Measurements from ENCODE around the gene TNS3. TPM values are rescaled to one million over a fixed set of nuclear protein-coding genes. Genes with fewer than 3 reads are reported as not detected.

TNS3 gene
- total RNA-seq, 2 experiments from 2014 or later = 0.12 to 0.52 TPM

DNA sequence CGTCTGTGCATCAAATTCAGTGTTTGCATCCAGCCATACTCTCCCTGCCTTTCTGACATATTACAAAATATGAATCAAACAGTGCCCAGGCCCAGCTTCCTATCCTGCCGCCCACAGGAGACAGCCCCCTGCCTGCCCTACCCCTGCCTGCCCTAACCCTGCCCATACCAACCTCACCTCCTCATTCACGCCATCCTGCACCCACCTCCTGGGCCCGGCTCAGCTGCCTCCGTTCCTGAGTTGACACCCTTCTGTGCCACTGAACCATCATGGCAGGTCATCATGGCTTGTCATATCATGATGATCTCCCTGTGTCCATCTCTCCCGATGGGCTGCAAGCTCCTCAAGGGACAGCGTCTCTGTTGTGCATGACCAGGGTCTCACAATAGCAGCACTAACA, 72.3 kb downstream of the TNS3 start:
- no peaks in the 10 kb centered on the region for H3K36me3 Mint-ChIP-seq
- H3K27ac Mint-ChIP-seq = no peak overlapping the region
- H3K27me3 Mint-ChIP-seq = no peaks in the 10 kb centered on the region
- no peak overlapping the region for H3K4me3 Mint-ChIP-seq
- H3K9me3 Mint-ChIP-seq = no peaks in the 10 kb centered on the region
- H3K4me1 Mint-ChIP-seq = no peaks in the 10 kb centered on the region
- DNase-seq = no peak

DNA sequence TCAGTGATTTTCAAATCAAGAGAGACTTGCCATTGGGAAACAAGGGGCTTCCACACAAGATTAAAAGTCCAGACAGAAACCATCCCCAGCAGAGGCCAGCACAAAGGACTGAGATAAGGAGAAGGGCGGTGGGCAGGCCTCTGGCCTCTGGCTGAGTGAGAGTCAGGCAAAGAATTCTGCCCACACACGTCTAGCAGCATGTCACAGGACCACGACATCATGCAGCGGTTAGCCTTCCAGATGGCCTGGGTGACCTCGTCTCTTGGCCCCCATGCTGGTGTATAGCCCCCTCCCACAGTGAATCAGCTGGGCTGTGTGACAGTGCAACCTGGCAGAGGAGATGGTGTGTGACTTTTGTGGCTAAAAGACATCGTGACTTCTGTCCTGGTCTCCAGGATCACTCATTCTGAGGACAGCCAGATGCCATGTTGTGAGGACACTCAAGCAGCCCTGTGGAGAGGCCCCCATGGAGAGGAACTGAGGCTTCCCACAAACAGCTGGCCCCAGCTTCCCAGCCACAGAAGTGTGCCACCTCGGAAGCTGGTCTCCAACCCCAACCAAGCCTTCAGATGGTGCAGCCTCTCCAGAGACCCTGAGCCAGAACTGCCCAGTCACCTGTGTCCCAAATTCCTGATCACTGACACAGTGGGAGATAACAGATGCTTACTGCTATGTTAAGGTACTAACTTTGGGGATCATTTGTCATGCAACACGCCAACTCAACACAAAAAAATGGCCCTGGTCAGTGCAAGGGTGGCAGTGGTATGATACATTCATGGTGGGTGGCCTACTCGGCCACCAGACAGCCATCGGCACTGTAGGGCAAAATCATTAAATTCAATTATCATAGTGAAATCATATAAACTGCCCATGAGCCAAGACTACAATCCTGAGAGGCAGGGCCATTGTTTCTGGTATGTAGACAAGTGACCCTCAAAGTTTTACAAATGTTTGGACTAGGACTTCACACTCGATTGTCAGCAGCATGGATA, 73.2 kb downstream of the TNS3 start:
- H3K4me1 Mint-ChIP-seq = no peaks in the 10 kb centered on the region
- H3K36me3 Mint-ChIP-seq = no peaks in the 10 kb centered on the region
- no peak overlapping the region for H3K4me3 Mint-ChIP-seq
- H3K27me3 Mint-ChIP-seq = no peaks in the 10 kb centered on the region
- DNase-seq = no peak
- no peak overlapping the region for H3K27ac Mint-ChIP-seq
- H3K9me3 Mint-ChIP-seq = no peaks in the 10 kb centered on the region

DNA sequence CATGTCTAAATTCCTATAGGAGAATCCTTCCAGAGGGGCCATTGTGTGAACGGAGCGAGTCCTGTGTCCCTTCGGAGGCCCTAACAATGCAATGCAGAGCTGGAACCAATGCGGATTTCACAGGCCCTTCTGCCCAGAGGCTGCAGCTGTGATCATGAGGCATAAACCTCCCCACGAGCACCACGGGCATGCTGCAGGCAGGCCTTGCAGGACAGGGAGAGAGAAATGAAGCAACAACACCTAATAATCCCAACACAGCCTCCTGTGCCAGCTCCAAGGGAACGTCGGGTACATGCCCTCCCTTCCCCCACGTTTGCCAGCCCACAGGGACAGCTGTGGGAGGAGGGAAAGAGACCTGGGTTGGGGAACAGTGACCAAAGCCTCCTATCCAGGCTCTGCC, 74.4 kb downstream of the TNS3 start:
- no peaks in the 10 kb centered on the region for H3K9me3 Mint-ChIP-seq
- no peaks in the 10 kb centered on the region for H3K36me3 Mint-ChIP-seq
- no peak overlapping the region for H3K27ac Mint-ChIP-seq
- H3K27me3 Mint-ChIP-seq = no peaks in the 10 kb centered on the region
- H3K4me3 Mint-ChIP-seq = no peak overlapping the region
- no peak for DNase-seq
- no peaks in the 10 kb centered on the region for H3K4me1 Mint-ChIP-seq

DNA sequence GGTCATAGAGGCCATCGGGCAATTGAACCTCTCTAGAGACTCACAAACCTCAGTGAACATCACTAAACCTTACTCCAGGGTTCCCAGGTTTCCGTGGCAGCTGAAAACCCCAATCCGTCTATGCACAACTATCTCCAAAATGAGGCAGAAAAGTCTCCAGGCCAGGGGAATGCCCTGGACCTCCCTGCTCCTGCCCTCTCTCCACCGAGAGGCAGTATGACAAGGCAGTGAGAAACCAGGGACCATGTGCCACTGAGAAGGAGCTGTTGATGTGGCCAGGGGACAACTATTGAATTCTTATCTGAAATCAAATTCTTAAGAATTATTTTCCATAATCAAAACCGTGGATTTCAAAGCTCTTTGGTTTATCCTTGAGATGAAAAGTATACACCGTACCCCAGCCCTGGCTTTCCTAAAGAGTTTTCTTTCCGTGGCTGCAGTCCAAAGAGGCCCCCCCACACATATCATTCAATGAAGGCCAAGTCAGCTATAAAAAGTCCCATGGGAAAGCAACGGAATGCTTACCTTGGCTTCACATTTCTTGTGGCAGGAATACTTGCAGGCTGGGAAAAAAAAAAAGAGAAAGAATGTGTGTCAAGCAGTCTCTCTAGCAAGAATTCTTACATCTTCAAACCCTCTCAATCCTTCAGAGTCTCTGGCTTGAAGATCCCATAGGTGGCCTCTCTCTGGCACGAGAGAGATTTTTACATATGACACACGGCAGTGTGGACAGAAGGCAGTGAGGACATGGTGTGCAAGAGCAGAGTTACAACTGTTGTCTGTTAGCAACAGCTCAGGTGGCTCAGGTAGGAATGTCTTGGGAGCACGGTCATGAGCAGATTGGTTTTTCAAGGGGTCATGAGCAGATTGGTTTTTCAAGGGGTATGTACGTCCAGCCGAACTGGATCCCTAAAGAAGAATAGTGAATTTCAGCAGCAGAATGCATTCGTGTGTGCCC, 75.2 kb downstream of the TNS3 start:
- Mint-ChIP-seq H3K9me3 (no peaks in the 10 kb centered on the region), H3K4me1 (no peaks in the 10 kb centered on the region), H3K4me3 (no peak overlapping the region)

DNA sequence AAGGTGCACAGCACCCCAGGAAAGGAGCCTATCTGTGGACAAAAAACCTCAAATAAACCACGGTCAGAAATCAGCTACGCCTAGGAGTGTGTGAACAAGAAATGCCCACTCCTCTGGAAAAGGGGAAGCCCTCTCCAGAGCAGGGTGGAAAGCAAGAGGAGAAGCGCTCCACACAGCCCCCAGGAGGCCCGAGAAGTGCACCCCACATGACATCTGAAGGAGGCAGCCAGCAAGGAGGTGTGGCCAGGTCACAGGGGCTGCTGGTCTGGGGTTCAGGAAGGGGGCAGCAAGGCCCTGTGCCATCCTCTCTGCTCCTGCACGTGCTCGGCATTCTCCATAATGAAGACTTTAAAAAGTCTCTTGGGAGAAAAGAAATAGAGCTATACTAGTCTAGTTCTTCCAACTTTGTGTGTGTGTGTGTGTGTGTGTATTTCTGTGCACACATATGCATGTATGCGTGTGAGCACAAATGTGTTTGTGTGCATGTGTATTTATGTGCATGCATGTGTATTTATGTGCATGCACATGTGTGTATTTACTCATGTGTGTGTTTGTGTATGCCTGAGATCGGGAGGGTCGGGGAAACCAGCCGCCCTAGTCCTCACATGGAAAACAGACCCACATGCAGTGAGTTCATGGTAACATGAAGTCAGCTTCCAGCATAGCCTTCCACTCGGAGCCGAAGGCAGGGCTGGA, 76.5 kb downstream of the TNS3 start:
- H3K27me3 Mint-ChIP-seq = no peaks in the 10 kb centered on the region
- H3K4me3 Mint-ChIP-seq = no peak overlapping the region
- DNase-seq = no peak
- no peaks in the 10 kb centered on the region for H3K9me3 Mint-ChIP-seq
- H3K27ac Mint-ChIP-seq = no peak overlapping the region
- no peaks in the 10 kb centered on the region for H3K4me1 Mint-ChIP-seq
- no peaks in the 10 kb centered on the region for H3K36me3 Mint-ChIP-seq

More for the DNA sequence above, 75.2 kb downstream of the TNS3 start:
- DNase-seq = no peak
- Mint-ChIP-seq H3K27me3 (no peaks in the 10 kb centered on the region), H3K36me3 (no peaks in the 10 kb centered on the region), H3K27ac (no peak overlapping the region)

DNA sequence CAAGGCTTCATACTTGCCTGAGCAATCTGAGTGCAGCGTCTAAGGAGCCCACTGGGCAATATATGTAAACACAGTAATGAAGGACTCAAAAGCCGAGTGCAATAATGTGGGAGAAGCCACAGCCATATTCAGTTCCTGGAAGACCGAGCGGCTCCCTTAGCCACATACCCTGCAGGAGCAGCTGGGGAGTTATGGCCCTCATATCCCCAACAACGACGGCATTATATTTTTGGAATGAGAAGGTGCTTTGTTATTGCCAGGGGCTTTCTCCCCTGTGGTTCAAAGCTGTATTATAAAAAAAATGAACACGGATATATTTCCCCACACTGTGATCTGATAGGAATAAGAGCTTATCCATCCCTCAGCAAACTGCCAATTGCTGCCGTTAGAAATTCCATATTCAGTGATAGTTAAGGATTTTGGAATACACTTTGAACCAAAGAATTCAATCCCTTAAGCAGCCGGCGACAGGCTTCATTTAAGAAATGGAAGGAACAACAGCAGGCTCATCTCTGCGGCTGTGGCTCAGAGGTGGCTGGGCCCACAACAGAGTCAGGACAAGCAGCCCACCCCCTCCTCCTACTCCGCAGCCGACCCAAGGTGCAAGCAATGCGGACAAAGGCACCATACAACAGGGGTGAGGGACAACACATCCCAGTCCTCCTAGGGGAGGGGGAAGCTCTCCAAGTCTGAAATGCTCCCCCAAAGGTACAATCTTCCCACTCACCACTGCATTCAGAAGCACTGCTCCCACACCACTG, 77.2 kb downstream of the TNS3 start:
- H3K9me3 Mint-ChIP-seq = no peaks in the 10 kb centered on the region
- no peaks in the 10 kb centered on the region for H3K27me3 Mint-ChIP-seq
- no peak for DNase-seq

DNA sequence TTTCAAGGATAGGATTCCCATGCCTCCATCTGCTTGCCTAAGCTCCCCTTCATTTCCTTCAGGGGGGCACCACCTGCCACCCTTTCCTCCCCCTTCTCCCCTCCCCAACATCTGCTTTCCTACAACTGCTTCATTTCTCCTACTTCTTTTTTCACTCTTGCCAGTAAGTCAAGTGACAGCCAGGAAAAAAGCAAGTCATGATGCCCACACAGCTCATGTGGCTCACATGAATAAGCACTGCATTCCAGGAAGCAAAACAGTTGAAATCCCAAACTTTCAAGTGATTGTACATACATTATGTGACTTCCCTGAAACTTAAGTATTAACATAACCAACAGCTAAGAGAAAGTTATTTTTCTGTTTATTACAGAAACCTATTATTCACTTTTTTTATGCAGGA, 78.6 kb downstream of the TNS3 start:
- H3K27ac Mint-ChIP-seq = no peak overlapping the region
- no peak overlapping the region for H3K4me3 Mint-ChIP-seq
- H3K27me3 Mint-ChIP-seq = no peaks in the 10 kb centered on the region
- no peaks in the 10 kb centered on the region for H3K36me3 Mint-ChIP-seq
- no peaks in the 10 kb centered on the region for H3K4me1 Mint-ChIP-seq
- H3K9me3 Mint-ChIP-seq = no peaks in the 10 kb centered on the region
- DNase-seq = no peak

More for the DNA sequence above, 77.2 kb downstream of the TNS3 start:
- Mint-ChIP-seq H3K36me3 (no peaks in the 10 kb centered on the region), H3K4me1 (no peaks in the 10 kb centered on the region), H3K4me3 (no peak overlapping the region), H3K27ac (no peak overlapping the region)

DNA sequence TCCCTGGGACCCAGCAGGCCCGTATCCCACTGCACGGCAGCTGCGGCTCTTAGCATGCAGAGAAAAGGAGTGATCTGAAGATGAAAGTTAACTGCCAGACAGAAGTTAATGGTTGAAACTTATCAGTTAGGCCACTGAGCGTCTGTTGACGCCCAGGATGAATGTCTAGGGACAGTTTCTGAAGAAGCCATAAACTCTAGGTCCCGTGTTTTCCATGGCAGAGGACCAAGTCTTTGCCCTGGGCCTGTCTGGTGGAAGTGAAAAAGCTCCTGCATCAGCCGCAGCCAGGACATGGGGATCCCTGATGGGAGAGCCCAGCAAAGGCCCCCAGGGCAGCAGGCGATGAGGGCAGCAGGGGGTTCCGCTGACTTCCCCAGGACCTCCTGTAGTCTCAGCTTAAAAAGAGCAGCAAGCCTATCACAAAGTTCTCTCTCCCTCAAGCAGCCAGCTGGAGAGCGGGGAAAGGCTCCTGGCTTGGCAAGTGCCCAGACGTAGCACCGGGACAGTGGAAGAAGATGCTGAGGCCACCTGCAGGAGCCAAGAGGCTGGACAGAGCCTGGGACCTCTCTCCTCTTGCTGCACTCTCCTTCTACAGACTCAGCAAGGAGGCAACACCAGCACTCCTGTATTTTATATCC, 79.6 kb downstream of the TNS3 start:
- H3K27me3 Mint-ChIP-seq = no peaks in the 10 kb centered on the region
- H3K9me3 Mint-ChIP-seq = no peaks in the 10 kb centered on the region
- no peak for DNase-seq
- H3K36me3 Mint-ChIP-seq = no peaks in the 10 kb centered on the region
- H3K4me1 Mint-ChIP-seq = peaks cover 3% of the 10 kb centered on the region
- no peak overlapping the region for H3K27ac Mint-ChIP-seq
- H3K4me3 Mint-ChIP-seq = no peak overlapping the region

DNA sequence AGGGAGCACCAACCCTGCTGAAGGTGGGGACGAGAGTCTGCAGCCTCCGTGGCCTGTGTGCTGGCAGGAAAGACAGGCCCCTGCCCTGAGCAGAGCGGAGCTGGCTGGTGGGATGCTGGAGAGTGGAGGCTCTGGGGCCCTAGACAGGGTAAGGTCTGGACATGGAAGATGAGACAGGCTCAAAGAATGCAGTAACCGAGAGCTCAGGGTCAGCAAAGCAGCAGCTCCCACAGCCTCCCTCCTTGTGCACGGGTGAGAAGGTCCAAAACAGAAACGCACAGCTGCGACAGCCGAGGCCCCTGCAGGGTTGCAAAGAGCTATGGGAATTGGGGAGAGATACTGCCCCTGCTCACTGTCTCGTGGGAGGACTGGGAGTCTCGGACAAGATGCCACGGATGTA, 80.5 kb downstream of the TNS3 start:
- no peaks in the 10 kb centered on the region for H3K27me3 Mint-ChIP-seq
- DNase-seq = no peak
- H3K4me1 Mint-ChIP-seq = peaks cover 3% of the 10 kb centered on the region
- H3K36me3 Mint-ChIP-seq = no peaks in the 10 kb centered on the region
- H3K27ac Mint-ChIP-seq = no peak overlapping the region
- H3K9me3 Mint-ChIP-seq = no peaks in the 10 kb centered on the region
- H3K4me3 Mint-ChIP-seq = no peak overlapping the region

DNA sequence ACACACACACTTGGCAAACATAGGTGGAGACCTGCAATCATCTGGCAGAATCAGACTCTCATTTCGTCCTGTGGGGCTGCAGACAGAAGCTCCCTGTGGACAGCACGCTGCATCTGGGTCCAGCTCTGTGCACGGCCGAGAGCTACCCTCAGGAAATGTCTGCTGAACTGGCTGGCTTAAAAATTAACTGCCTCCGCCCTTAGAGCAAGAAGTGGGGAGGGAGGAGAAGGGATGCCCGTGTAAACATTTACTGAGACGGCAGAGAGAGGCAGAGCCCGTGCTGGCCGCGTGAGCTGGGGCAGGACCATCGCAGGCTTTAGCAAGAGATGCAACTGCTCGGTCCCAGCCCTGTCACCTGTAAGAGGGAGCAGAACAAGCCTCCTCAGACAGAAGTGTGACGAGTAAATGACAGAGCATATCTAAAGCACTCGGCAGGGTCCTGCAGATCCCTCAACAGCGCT, 81.8 kb downstream of the TNS3 start:
- H3K27ac Mint-ChIP-seq = no peak overlapping the region
- H3K27me3 Mint-ChIP-seq = no peaks in the 10 kb centered on the region
- no peaks in the 10 kb centered on the region for H3K9me3 Mint-ChIP-seq
- DNase-seq = no peak
- H3K4me1 Mint-ChIP-seq = peaks cover 3% of the 10 kb centered on the region
- no peaks in the 10 kb centered on the region for H3K36me3 Mint-ChIP-seq
- no peak overlapping the region for H3K4me3 Mint-ChIP-seq

DNA sequence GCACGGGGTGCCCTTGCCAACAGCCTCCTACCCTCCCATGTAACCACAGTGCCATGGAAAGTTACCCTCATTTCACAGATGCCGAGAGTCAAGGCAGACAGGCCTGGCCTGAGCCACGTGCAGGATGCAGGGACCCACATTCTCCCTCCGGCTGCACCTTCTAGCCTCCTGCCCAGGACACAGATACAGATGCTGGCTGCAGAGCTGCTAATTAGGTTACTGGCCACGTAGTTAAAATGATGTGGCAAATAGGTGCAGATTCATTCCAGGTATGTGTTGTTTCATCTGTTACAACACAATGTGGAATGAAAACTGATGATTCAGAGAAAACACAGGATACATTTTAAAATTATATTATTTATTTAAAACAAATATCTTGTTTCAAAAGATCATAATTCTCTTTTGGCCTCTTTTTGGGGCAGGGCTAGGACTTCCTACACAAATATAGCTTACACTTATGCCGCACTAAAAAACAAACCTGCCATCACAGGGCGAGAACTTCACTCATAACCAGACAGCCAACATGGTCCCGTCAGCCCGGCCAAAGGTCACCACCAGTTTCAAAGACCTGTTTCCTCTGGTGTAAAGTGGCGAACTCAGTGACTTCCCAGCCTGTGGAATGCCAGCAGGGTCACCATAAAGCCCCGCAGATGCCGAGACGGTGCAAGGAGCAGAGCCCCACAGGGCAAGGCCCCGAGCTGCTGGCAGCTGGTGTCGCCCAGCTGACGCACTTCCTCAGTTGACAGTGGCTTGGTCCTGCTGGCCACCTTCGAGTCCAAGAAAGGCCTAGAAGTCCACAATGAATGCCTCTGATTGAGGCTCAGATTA, 83.5 kb downstream of the TNS3 start:
- no peak for DNase-seq
- H3K9me3 Mint-ChIP-seq = no peaks in the 10 kb centered on the region
- H3K36me3 Mint-ChIP-seq = no peaks in the 10 kb centered on the region
- no peak overlapping the region for H3K4me3 Mint-ChIP-seq
- H3K27ac Mint-ChIP-seq = no peak overlapping the region
- peaks cover 13% of the 10 kb centered on the region for H3K27me3 Mint-ChIP-seq
- peaks cover 6% of the 10 kb centered on the region for H3K4me1 Mint-ChIP-seq

DNA sequence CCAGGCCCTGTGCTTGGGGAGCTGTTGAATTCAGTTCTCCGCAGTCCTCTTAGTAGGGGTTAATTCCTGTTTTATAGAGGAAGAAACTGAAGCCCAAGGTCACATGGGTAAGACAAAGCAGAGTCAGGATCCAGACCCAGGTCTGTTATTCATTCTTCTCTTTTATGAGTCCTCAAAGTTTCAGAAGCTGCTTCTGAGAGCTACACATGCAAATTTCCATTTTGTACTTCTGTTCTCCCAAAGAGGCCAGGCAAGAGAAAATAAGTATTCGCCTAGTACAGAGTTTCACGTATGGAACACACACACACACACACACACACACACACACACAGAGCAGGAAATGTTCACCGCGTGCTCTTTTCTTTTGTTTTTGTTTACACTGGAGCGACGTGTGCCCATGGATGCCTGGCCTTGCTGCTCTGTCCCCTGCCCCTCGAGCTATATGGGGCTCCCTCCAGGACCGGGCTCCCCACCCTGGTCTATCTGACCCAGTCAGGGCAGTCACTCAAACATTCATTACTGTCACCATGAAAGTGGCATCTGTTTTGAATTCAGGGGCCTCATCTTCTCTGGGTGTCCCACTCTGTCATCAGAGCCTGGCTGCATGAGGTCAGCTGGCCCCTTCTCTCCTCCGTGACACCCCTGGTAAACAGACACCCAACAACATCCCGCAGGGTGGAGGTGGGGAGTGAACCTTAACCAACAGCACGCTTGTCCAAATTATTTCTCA, 84.4 kb downstream of the TNS3 start:
- no peaks in the 10 kb centered on the region for H3K9me3 Mint-ChIP-seq
- H3K4me1 Mint-ChIP-seq = peaks cover 6% of the 10 kb centered on the region
- H3K27me3 Mint-ChIP-seq = peaks cover 13% of the 10 kb centered on the region
- no peak overlapping the region for H3K4me3 Mint-ChIP-seq
- H3K36me3 Mint-ChIP-seq = no peaks in the 10 kb centered on the region
- no peak overlapping the region for H3K27ac Mint-ChIP-seq
- DNase-seq = no peak

DNA sequence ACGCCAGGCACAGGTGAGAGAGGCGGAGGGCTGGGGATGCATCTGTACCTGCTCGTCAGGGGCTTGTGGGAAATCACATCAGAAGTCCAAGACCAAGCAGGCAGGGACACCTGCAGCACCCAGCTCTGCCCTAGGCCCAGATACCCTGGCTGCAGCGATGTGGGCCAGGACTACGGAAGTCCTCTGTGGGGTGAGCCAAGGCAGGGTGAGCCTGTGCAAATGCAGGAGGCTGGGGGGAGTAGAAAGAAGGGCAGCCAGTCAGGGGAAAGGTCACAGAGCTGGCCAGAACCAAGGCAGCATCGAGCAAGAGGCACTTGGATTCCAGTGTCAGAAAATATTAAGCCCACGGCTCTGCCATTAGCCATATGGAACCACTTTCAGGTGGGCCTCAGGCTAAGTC, 85.2 kb downstream of the TNS3 start:
- Mint-ChIP-seq H3K9me3 (no peaks in the 10 kb centered on the region), H3K4me3 (no peak overlapping the region), H3K27ac (no peak overlapping the region), H3K36me3 (no peaks in the 10 kb centered on the region), H3K27me3 (peaks cover 13% of the 10 kb centered on the region), H3K4me1 (peaks cover 6% of the 10 kb centered on the region)
- DNase-seq = no peak
